22Rv1 (cell line): ENCODE results near the gene CUTC.

ENCODE experiments used
- ZFX ChIP-seq: fragments of 450-650 bp; IDR thresholded peaks from 2 replicates; pipeline ENCODE4 v1.6.1; 2017; ENCODE audit warnings: antibody characterized with exemption, borderline replicate concordance
- TF ChIP-seq, protein P1 (sequence below): fragments of 450-650 bp; IDR thresholded peaks from 2 replicates; pipeline ENCODE4 v1.5.1; 2017; ENCODE audit warnings: mild to moderate bottlenecking

DNA sequence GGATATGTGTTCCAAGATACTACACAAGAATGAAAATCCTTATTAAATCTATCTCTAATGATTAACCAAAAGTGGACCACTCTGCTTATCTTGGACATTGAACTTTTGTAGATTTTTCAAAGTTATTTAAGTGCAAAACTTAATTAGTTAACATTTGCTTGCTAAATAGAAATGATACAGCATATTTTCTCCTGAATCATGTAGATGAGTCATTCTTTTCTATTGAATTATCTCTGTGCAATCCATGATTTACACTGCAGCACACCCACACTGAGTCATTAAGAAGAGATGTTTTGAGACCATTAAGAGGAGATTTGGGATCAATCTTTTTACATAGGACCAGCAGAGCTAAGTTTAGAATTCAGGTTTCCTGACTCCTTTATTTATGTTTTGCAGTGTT lies 43.8 kb downstream of the CUTC start:
- TF ChIP-seq, protein P1, sequence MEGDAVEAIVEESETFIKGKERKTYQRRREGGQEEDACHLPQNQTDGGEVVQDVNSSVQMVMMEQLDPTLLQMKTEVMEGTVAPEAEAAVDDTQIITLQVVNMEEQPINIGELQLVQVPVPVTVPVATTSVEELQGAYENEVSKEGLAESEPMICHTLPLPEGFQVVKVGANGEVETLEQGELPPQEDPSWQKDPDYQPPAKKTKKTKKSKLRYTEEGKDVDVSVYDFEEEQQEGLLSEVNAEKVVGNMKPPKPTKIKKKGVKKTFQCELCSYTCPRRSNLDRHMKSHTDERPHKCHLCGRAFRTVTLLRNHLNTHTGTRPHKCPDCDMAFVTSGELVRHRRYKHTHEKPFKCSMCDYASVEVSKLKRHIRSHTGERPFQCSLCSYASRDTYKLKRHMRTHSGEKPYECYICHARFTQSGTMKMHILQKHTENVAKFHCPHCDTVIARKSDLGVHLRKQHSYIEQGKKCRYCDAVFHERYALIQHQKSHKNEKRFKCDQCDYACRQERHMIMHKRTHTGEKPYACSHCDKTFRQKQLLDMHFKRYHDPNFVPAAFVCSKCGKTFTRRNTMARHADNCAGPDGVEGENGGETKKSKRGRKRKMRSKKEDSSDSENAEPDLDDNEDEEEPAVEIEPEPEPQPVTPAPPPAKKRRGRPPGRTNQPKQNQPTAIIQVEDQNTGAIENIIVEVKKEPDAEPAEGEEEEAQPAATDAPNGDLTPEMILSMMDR, result no peak
- no peak for TF ChIP-seq ZFX
